Nephron (organoid): ENCODE data around the gene HOXB3.

Experiments
- H3K27ac Mint-ChIP-seq, 3 experiments: 2 replicates each; pipeline ENCODE4 v1.8.0; 2020; ENCODE audit warnings: mixed read lengths in 3 of 3, mild to moderate bottlenecking in 2 of 3, moderate library complexity in 1 of 3
- H3K27me3 Mint-ChIP-seq: 2 replicates; pipeline ENCODE4 v1.8.0; 2021; ENCODE audit warnings: low read depth, mild to moderate bottlenecking, moderate library complexity, mixed read lengths
- H3K36me3 Mint-ChIP-seq: 2 replicates; pipeline ENCODE4 v1.8.0; 2020; ENCODE audit warnings: low read depth, mixed read lengths
- H3K4me1 Mint-ChIP-seq: 2 replicates; pipeline ENCODE4 v1.8.0; 2020; ENCODE audit warnings: mixed read lengths
- H3K4me3 Mint-ChIP-seq, 3 experiments: 2 replicates each; pipeline ENCODE4 v1.8.0; 2020; ENCODE audit warnings: mild to moderate bottlenecking in 3 of 3, mixed read lengths in 3 of 3, moderate library complexity in 2 of 3
- H3K9me3 Mint-ChIP-seq: 2 replicates; pipeline ENCODE4 v1.8.0; 2020; ENCODE audit warnings: mixed read lengths
- CTCF ChIP-seq, 3 experiments: fragments of 200-600 bp; sonication (generic); IDR thresholded peaks; one replicate each; pipeline ENCODE4 v1.5.0; 2021; ENCODE audit warnings: antibody characterized with exemption in 3 of 3; ENCODE audit not compliant: unreplicated experiment in 3 of 3

Gene HOXB3

DNA sequence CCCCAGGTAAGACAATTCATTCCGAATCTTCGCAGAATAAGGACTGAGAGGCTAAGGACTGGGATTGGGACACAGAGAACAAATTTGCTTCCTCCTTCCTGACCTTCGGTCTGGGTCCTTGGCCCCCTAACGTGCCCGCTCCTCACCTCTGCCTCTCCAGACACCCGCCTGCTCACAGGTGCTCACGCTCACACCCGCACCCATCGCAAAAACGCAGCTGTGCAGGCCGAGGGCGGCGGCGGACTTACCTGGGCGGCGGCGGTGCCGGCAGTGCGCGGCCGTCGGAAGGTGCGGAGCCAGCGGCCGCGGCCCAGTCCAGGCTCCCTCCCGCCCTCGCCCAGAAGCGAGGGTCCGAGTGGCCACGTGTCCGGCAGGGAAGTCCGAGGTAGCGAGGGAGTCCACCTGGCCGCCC is 43.2 kb upstream of the HOXB3 start:
- no peak for TF ChIP-seq CTCF (IDR thresholded peaks at IDR 0.05; ENCODE audit: unreplicated experiment in 3 of 3)
- peak overlapping the region; percentile 69 to 78 (median 72) for H3K4me3 Mint-ChIP-seq
- H3K27me3 Mint-ChIP-seq, result peaks cover 100% of the 10 kb centered on the region
- H3K36me3 Mint-ChIP-seq, result no peaks in the 10 kb centered on the region
- H3K27ac Mint-ChIP-seq, result no peak overlapping the region
- peaks cover 3% of the 10 kb centered on the region for H3K9me3 Mint-ChIP-seq
- peaks cover 15% of the 10 kb centered on the region for H3K4me1 Mint-ChIP-seq

DNA sequence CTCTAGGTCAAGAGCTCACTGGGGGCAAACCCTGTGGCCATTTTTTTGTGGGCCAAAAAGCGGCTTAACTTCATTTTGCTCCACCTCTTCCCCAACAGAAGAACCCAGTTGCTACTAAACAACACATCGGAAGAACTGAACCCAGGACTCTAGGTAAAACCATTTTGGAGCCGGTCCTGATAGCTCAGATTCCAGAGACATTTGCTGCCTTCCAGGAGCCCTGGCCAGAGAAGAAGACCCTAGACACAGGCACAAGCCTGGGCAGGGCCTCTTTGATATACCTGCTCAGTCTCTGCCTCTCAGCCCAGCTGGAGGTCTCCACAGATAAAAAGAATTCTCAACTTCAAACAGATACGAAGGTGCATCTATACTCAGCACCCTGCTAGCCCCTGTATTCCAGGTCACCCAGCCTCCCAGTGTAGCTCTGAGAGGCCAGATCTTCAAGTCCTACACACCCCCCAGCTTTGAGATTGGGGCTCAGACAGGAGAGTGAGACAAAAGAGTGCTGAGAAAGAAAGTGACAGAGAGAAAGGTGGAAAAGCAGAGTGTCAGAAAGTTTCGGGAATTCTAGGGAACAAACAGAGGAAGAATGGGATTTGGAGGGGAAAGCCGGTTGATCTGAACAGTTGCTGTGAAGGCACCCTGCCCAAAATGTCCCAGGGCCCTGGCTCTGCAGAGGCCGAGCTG is 42.7 kb upstream of the HOXB3 start:
- H3K4me1 Mint-ChIP-seq, result peaks cover 20% of the 10 kb centered on the region

GRCh38 chr17:48631693-48632578 is 41.9 kb upstream of the HOXB3 start:
- no peak for TF ChIP-seq CTCF (IDR thresholded peaks at IDR 0.05; ENCODE audit: unreplicated experiment in 3 of 3)
- peaks cover 3% of the 10 kb centered on the region for H3K9me3 Mint-ChIP-seq
- peaks cover 100% of the 10 kb centered on the region for H3K27me3 Mint-ChIP-seq
- peaks cover 23% of the 10 kb centered on the region for H3K4me1 Mint-ChIP-seq
- peak overlapping the region; percentile 46 to 78 (median 72) for H3K4me3 Mint-ChIP-seq
- H3K36me3 Mint-ChIP-seq, result no peaks in the 10 kb centered on the region
- H3K27ac Mint-ChIP-seq, result no peak overlapping the region

More for the DNA sequence above, 42.7 kb upstream of the HOXB3 start:
- Mint-ChIP-seq H3K36me3 (no peaks in the 10 kb centered on the region), H3K27ac (peak overlapping the region in 2 of 3 experiments; percentile 15 to 19), H3K27me3 (peaks cover 100% of the 10 kb centered on the region), H3K9me3 (peaks cover 3% of the 10 kb centered on the region), H3K4me3 (peak overlapping the region; percentile 69 to 78 (median 72))
- TF ChIP-seq CTCF (IDR thresholded peaks at IDR 0.05; ENCODE audit: unreplicated experiment in 3 of 3), result no peak

- Mint-ChIP-seq H3K27ac (no peak overlapping the region), H3K27me3 (peaks cover 100% of the 10 kb centered on the region), H3K4me1 (peaks cover 23% of the 10 kb centered on the region), H3K36me3 (no peaks in the 10 kb centered on the region), H3K9me3 (peaks cover 3% of the 10 kb centered on the region), H3K4me3 (peak overlapping the region; percentile 43 to 72 (median 60))
- TF ChIP-seq CTCF (IDR thresholded peaks at IDR 0.05; ENCODE audit: unreplicated experiment in 3 of 3), result no peak
Measured at GRCh38 chr17:48630925-48631692, 41.1 kb upstream of the HOXB3 start.

- TF ChIP-seq CTCF (IDR thresholded peaks at IDR 0.05; ENCODE audit: unreplicated experiment in 3 of 3), result no peak
- H3K27me3 Mint-ChIP-seq, result peaks cover 100% of the 10 kb centered on the region
- no peak overlapping the region for H3K27ac Mint-ChIP-seq
- no peaks in the 10 kb centered on the region for H3K36me3 Mint-ChIP-seq
- H3K4me3 Mint-ChIP-seq, result peak overlapping the region in 2 of 3 experiments; percentile 33 to 68
- peaks cover 28% of the 10 kb centered on the region for H3K4me1 Mint-ChIP-seq
- H3K9me3 Mint-ChIP-seq, result peaks cover 3% of the 10 kb centered on the region
Measured at GRCh38 chr17:48630009-48630924, 40.2 kb upstream of the HOXB3 start.
